Measurements from ENCODE around the gene USF2. TPM values are rescaled to one million over a fixed set of nuclear protein-coding genes. Genes with fewer than 3 reads are reported as not detected.

USF2 gene
- total and polyA plus RNA-seq, 10 of the 15 experiments (the other 5 are each of a cell fraction or from before 2014, with no cell fraction given): 0.56 to 157 (median 65.5) TPM

DNA sequence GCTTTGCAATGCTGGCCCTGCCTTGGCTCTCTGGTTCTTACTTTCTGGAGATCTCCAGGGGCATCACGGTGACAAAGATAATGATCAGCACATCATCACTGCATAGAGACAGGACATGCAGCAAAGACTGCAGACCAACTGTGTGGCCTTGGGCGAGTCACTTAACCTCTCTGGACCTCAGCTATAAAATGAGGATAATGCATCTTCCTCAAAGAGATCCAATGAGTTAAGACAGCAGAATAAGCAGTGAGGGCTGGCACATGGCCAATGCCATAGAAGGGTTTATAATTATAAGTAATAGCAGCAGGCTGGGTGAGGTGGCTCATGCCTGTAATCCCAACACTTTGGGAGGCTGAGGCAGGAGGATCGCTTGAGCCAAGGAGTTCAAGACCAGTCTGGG, 25.6 kb downstream of the USF2 start:
- POLR2A ChIA-PET: no interaction called here
- ATAC-seq (no peak), FAIRE-seq (no peak), DNase-seq (ENCODE audit: low read depth, low spot score) (no peak)
- Histone ChIP-seq H4K20me1 (ENCODE audit: control insufficient read depth, insufficient read depth) (no peaks in the 10 kb centered on the region), H3K27ac (ENCODE audit: control insufficient read depth, insufficient read depth) (no peak overlapping the region), H2AFZ (ENCODE audit: control insufficient read depth, low read depth, low read length) (no peak overlapping the region), H3K36me3 (ENCODE audit: control insufficient read depth in 2 of 2, insufficient read depth in 2 of 2, low read length in 1 of 2) (no peaks in the 10 kb centered on the region), H3K4me3 (no peak overlapping the region), H3K9ac (ENCODE audit: control insufficient read depth, insufficient read depth, low read length) (no peak overlapping the region), H3K4me1 (ENCODE audit: control insufficient read depth, insufficient read depth, low read length) (peaks cover 26% of the 10 kb centered on the region), H3K27me3 (replicated peaks in 1 of 2; ENCODE audit: control insufficient read depth in 2 of 2, insufficient read depth in 2 of 2, low read length in 1 of 2) (no peaks in the 10 kb centered on the region; a peak in 1 of 4 replicates), H3K9me3 (replicated peaks; ENCODE audit: control insufficient read depth, insufficient read depth, low read length) (no peaks in the 10 kb centered on the region), H3K4me2 (ENCODE audit: control insufficient read depth, insufficient read depth) (no peak overlapping the region), H3K79me2 (ENCODE audit: control insufficient read depth, insufficient read depth, low read length) (no peaks in the 10 kb centered on the region)
- CTCF ChIA-PET: no interaction called here
- no TSS peak for BruUV-seq (replicated peaks)
- whole genome bisulfite sequencing (ENCODE audit: insufficient coverage, insufficient replicate concordance, low lambda C conversion rate, missing lambda C conversion rate): 16% methylated on average over 3 of the region's 3 CpGs
- TF ChIP-seq MEF2B (IDR thresholded peaks at IDR 0.05; ENCODE audit: partially characterized antibody, poor library complexity, severe bottlenecking) (no peak), ESRRA (IDR thresholded peaks at IDR 0.05; ENCODE audit: low read length) (no peak), NR2F1 (conservative IDR thresholded peaks at IDR 0.05) (no peak), ZBTB33 (IDR thresholded peaks at IDR 0.05) (no peak), RBBP5 (conservative IDR thresholded peaks at IDR 0.05) (no peak), ZZZ3 (IDR thresholded peaks at IDR 0.05; ENCODE audit: control insufficient read depth, insufficient read length, low read depth) (no peak)
- TF ChIP-seq, protein P1, sequence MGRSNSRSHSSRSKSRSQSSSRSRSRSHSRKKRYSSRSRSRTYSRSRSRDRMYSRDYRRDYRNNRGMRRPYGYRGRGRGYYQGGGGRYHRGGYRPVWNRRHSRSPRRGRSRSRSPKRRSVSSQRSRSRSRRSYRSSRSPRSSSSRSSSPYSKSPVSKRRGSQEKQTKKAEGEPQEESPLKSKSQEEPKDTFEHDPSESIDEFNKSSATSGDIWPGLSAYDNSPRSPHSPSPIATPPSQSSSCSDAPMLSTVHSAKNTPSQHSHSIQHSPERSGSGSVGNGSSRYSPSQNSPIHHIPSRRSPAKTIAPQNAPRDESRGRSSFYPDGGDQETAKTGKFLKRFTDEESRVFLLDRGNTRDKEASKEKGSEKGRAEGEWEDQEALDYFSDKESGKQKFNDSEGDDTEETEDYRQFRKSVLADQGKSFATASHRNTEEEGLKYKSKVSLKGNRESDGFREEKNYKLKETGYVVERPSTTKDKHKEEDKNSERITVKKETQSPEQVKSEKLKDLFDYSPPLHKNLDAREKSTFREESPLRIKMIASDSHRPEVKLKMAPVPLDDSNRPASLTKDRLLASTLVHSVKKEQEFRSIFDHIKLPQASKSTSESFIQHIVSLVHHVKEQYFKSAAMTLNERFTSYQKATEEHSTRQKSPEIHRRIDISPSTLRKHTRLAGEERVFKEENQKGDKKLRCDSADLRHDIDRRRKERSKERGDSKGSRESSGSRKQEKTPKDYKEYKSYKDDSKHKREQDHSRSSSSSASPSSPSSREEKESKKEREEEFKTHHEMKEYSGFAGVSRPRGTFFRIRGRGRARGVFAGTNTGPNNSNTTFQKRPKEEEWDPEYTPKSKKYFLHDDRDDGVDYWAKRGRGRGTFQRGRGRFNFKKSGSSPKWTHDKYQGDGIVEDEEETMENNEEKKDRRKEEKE (IDR thresholded peaks at IDR 0.05): no peak
- TF ChIP-seq, protein P2, sequence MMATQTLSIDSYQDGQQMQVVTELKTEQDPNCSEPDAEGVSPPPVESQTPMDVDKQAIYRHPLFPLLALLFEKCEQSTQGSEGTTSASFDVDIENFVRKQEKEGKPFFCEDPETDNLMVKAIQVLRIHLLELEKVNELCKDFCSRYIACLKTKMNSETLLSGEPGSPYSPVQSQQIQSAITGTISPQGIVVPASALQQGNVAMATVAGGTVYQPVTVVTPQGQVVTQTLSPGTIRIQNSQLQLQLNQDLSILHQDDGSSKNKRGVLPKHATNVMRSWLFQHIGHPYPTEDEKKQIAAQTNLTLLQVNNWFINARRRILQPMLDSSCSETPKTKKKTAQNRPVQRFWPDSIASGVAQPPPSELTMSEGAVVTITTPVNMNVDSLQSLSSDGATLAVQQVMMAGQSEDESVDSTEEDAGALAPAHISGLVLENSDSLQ (IDR thresholded peaks at IDR 0.05): no peak
- intact Hi-C loops (cut with micrococcal nuclease; ENCODE audit: unreplicated experiment): no loop called here
- SMC1A ChIA-PET (ENCODE audit: uncharacterized antibody, unreplicated experiment): interaction anchor here (0.9 kb wide), 1 partner anchor 58 kb away, joined by 3 read pairs; no protein-coding TSS in a partner anchor
- in situ Hi-C loops (cut with MboI): no loop called here
- RAD21 ChIA-PET (ENCODE audit: unreplicated experiment): interaction anchor here (0.9 kb wide), 1 partner anchor 36 kb away, joined by 4 read pairs; no protein-coding TSS in a partner anchor
